ENCODE results near the gene RNF8. TPM values are rescaled to one million over a fixed set of nuclear protein-coding genes. Genes with fewer than 3 reads are reported as not detected.

The RNF8 gene
- total RNA-seq, 2 experiments from 2014 or later: 19.8 to 21.1 TPM

DNA sequence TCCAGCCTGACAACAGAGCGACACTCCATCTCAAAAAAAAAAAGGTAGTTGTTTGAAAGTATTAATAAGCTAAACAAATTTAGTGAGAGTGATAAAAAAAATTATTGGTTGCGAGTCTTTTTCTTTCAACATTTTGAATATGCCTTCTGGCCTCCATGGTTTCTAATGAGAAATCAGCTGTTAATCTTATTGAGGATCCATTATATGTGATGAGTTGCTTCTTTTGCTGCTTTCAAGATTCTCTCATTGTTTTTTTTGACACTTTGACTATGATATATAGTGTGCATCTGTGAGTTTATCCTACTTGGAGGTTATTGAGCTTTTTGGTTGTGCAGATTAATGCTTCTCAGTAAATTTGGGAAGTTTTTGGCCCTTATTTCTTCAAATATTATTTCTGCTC lies 63.6 kb downstream of the RNF8 start:
- intact Hi-C loops (cut with micrococcal nuclease): no loop called here
- ChIA-PET POLR2A (no interaction called here), CTCF (interaction anchor here (0.9 kb wide), 1 partner anchor 92 kb away, joined by 4 read pairs; no protein-coding TSS in a partner anchor)
- no peaks in the 10 kb centered on the region for H3K9me3 Mint-ChIP-seq
- ATAC-seq (no peak), DNase-seq (no peak)
- no peak overlapping the region for H3K4me3 Mint-ChIP-seq
- TF ChIP-seq, protein P1, sequence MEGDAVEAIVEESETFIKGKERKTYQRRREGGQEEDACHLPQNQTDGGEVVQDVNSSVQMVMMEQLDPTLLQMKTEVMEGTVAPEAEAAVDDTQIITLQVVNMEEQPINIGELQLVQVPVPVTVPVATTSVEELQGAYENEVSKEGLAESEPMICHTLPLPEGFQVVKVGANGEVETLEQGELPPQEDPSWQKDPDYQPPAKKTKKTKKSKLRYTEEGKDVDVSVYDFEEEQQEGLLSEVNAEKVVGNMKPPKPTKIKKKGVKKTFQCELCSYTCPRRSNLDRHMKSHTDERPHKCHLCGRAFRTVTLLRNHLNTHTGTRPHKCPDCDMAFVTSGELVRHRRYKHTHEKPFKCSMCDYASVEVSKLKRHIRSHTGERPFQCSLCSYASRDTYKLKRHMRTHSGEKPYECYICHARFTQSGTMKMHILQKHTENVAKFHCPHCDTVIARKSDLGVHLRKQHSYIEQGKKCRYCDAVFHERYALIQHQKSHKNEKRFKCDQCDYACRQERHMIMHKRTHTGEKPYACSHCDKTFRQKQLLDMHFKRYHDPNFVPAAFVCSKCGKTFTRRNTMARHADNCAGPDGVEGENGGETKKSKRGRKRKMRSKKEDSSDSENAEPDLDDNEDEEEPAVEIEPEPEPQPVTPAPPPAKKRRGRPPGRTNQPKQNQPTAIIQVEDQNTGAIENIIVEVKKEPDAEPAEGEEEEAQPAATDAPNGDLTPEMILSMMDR (IDR thresholded peaks at IDR 0.05): no peak
- no peaks in the 10 kb centered on the region for H3K4me1 Mint-ChIP-seq (ENCODE audit: low read depth)
- no peak overlapping the region for H3K27ac Mint-ChIP-seq
- H3K36me3 Mint-ChIP-seq (ENCODE audit: low read depth): no peaks in the 10 kb centered on the region
- no peaks in the 10 kb centered on the region for H3K27me3 Mint-ChIP-seq

DNA sequence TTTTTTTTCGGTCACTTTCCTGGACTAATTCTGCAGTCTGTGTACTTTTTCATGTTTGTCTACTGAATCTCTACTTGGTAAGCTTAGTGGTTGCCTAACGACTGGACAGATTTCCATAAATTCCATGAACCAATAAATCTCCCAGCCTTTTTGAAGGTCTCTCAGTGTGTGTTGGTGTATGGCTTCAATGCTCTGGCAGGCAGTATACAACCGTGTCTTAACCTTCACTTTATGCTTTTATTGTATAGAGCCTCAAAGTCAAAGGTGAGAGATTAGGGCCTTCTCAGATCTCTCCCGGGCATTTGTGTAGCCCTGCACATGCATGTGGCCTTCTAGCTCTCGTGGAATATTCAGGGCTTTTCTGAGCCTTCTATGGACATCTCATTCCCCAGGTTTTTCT lies 64.9 kb downstream of the RNF8 start:
- ATAC-seq (no peak), DNase-seq (no peak)
- CTCF ChIA-PET: no interaction called here
- Mint-ChIP-seq H3K4me1 (ENCODE audit: low read depth) (no peaks in the 10 kb centered on the region), H3K27ac (no peak overlapping the region), H3K27me3 (peaks cover 2% of the 10 kb centered on the region), H3K4me3 (no peak overlapping the region), H3K9me3 (no peaks in the 10 kb centered on the region), H3K36me3 (ENCODE audit: low read depth) (no peaks in the 10 kb centered on the region)
- intact Hi-C loops (cut with micrococcal nuclease): no loop called here
- POLR2A ChIA-PET: no interaction called here
- TF ChIP-seq, protein P1 (IDR thresholded peaks at IDR 0.05): no peak

DNA sequence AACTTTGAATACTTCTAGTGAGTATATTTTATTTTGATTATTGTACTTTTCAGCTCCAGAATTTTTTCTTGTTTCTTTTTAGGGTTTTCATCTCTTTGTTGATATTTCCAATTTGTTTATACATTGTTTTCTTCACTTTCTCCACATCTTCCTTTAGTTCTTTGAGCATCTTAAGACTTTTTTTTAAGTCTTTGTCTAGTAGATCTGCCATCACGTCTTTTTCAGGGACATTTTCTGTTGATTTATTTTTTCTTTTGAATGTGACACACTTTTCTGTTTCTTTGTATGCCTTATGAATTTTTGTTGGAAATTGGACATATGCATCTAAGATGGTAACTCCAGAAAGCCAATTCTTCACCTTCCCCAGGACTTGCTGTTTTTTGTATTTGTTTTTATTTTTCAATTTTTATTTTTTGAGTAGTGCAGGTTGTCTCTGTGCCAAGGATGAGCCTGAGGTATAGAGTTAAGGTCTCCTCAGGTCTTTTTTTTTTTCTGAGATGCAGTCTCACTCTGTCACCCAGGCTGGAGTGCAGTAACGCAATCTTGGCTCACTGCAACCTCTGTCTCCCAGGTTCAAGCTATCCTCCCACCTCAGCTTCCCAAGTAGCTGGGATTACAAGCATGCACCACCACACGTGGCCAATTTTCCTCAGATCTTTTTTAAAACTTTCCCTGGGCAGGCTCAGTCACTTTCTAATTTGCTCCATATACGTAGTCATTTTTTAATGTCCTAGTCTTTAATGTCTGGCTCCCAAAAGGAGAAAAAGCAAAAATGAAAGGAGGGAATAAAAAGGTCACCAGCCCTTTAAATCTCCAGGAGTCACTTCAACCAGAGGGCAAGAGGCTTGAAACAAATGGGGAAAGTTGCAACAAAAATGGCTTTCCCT lies 72.5 kb downstream of the RNF8 start:
- H3K9me3 Mint-ChIP-seq: no peaks in the 10 kb centered on the region
- no peak overlapping the region for H3K27ac Mint-ChIP-seq
- no peaks in the 10 kb centered on the region for H3K4me1 Mint-ChIP-seq (ENCODE audit: low read depth)
- no peak overlapping the region for H3K4me3 Mint-ChIP-seq
- no peaks in the 10 kb centered on the region for H3K36me3 Mint-ChIP-seq (ENCODE audit: low read depth)
- CTCF ChIA-PET: interaction anchor here (1.4 kb wide), 1 partner anchor 99 kb away, joined by 3 read pairs; no protein-coding TSS in a partner anchor
- TF ChIP-seq, protein P1 (IDR thresholded peaks at IDR 0.05): no peak
- peaks cover 12% of the 10 kb centered on the region for H3K27me3 Mint-ChIP-seq
- ATAC-seq (no peak), DNase-seq (no peak)
- POLR2A ChIA-PET: interaction anchor here (0.9 kb wide), 1 partner anchor 9 kb away, joined by 3 read pairs; no protein-coding TSS in a partner anchor
- intact Hi-C loops (cut with micrococcal nuclease): no loop called here

DNA sequence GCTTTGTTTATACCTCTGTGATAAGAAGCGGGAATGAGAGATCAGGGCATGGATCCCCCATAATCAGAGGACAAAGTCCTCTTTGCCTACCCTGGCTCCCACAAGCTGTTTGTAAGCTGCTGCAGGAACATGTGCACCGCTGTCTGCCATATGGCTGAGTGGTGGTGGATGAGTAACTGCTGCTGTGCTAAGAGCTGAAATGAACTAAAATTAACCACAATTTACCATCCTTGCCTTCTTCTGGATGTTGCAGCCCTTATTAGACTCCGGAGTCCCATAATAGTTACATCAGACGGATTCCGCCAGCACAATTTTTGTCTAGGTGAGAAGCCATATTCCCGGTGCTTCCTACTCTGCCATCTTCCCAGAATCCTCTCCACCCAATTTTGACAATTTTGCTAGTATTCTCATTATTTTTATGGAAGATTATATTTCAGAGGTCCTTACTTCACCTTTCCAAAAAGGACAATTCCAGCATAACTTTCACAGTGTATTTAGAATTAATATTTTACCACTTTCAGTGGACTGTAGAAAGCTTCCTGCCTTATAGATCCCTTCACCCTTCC lies 73.2 kb downstream of the RNF8 start:
- TF ChIP-seq, protein P1 (IDR thresholded peaks at IDR 0.05): no peak
- no peaks in the 10 kb centered on the region for H3K4me1 Mint-ChIP-seq (ENCODE audit: low read depth)
- ATAC-seq (no peak), DNase-seq (no peak)
- intact Hi-C loops (cut with micrococcal nuclease): no loop called here
- POLR2A ChIA-PET: no interaction called here
- CTCF ChIA-PET: no interaction called here
- H3K9me3 Mint-ChIP-seq: no peaks in the 10 kb centered on the region
- H3K4me3 Mint-ChIP-seq: no peak overlapping the region
- H3K27me3 Mint-ChIP-seq: peaks cover 12% of the 10 kb centered on the region
- no peak overlapping the region for H3K27ac Mint-ChIP-seq
- no peaks in the 10 kb centered on the region for H3K36me3 Mint-ChIP-seq (ENCODE audit: low read depth)

DNA sequence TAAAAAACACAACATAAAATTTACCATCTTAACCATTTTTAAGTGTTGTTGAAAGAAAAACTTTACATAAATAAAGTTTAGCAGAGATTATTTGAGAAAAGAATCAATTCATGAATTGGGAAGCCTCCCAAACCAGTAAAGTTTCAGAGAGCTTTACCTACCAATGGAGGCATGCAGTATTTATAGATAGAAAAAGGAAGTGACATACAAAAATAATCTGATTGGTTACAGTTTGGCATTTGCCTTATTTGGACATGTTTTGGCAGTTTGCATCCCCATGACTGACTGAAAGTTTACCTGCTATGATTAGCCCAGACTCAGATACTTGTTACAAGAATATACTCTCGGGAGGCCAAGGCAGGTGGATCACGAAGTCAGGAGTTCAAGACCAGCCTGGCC lies 75.6 kb downstream of the RNF8 start:
- ATAC-seq (no peak), DNase-seq (no peak)
- TF ChIP-seq, protein P1 (IDR thresholded peaks at IDR 0.05): no peak
- CTCF ChIA-PET: no interaction called here
- POLR2A ChIA-PET: no interaction called here
- Mint-ChIP-seq H3K36me3 (ENCODE audit: low read depth) (no peaks in the 10 kb centered on the region), H3K4me3 (no peak overlapping the region), H3K27me3 (peaks cover 10% of the 10 kb centered on the region), H3K4me1 (ENCODE audit: low read depth) (peaks cover 8% of the 10 kb centered on the region), H3K27ac (no peak overlapping the region), H3K9me3 (no peaks in the 10 kb centered on the region)
- intact Hi-C loops (cut with micrococcal nuclease): no loop called here

Measured in activated CD8-positive, alpha-beta T cell treated with anti-CD3 and anti-CD28 coated beads for 36 hours (primary cell).